ENCODE measurements around the gene SERAC1. TPM values are rescaled to one million over a fixed set of nuclear protein-coding genes. Genes with fewer than 3 reads are reported as not detected.
A peak's percentile ranks its signal among the peaks of the same experiment; 100 is the strongest.

SERAC1 gene
- total and polyA plus RNA-seq, 12 donors, result 2.0 to 6.0 (median 4.8) TPM

GRCh38 chr6:158083455-158084325 is 84.4 kb downstream of the SERAC1 start:
- TF ChIP-seq, protein P1, sequence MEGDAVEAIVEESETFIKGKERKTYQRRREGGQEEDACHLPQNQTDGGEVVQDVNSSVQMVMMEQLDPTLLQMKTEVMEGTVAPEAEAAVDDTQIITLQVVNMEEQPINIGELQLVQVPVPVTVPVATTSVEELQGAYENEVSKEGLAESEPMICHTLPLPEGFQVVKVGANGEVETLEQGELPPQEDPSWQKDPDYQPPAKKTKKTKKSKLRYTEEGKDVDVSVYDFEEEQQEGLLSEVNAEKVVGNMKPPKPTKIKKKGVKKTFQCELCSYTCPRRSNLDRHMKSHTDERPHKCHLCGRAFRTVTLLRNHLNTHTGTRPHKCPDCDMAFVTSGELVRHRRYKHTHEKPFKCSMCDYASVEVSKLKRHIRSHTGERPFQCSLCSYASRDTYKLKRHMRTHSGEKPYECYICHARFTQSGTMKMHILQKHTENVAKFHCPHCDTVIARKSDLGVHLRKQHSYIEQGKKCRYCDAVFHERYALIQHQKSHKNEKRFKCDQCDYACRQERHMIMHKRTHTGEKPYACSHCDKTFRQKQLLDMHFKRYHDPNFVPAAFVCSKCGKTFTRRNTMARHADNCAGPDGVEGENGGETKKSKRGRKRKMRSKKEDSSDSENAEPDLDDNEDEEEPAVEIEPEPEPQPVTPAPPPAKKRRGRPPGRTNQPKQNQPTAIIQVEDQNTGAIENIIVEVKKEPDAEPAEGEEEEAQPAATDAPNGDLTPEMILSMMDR (IDR thresholded peaks at IDR 0.05), result no peak
- 87 to 88% methylated on average over 23 of the region's 23 CpGs for WGBS, 2 donors
- DNase-seq, result no peak
- Histone ChIP-seq H3K4me1 (peaks cover 0 to 17% (median 4%) of the 10 kb centered on the region in 9 donors), H3K27me3 (no peaks in the 10 kb centered on the region), H3K9me3 (no peaks in the 10 kb centered on the region), H3K27ac (peak overlapping the region in 1 of 10 donors; percentile 40), H3K4me3 (no peak overlapping the region), H3K36me3 (peaks cover 0 to 95% (median 51%) of the 10 kb centered on the region in 9 donors)
- intact Hi-C loops (cut with DNase I), result no loop called here
- ATAC-seq, result no peak

- Histone ChIP-seq H3K27ac (no peak overlapping the region), H3K4me1 (peaks cover 0 to 9% (median 0%) of the 10 kb centered on the region in 9 donors), H3K9me3 (no peaks in the 10 kb centered on the region), H3K4me3 (no peak overlapping the region), H3K27me3 (no peaks in the 10 kb centered on the region), H3K36me3 (peaks cover 0 to 100% (median 55%) of the 10 kb centered on the region in 9 donors)
- no peak for ATAC-seq
- intact Hi-C loops (cut with DNase I), result no loop called here
- TF ChIP-seq, protein P1 (IDR thresholded peaks at IDR 0.05), result no peak
- DNase-seq, result no peak
- 91 to 96% methylated on average over 6 of the region's 6 CpGs for WGBS, 2 donors
Observed at GRCh38 chr6:158081657-158081935, 86.5 kb downstream of the SERAC1 start.

GRCh38 chr6:158080849-158081656 is 87.0 kb downstream of the SERAC1 start:
- WGBS, 2 donors, result 87 to 89% methylated on average over 18 of the region's 18 CpGs
- intact Hi-C loops (cut with DNase I), result no loop called here
- peaks cover 0 to 5% (median 0%) of the 10 kb centered on the region in 9 donors for H3K4me1 ChIP-seq
- ATAC-seq, result no peak
- no peak for DNase-seq
- H3K27me3 ChIP-seq, result no peaks in the 10 kb centered on the region
- H3K36me3 ChIP-seq, result peaks cover 0 to 100% (median 52%) of the 10 kb centered on the region in 9 donors
- no peaks in the 10 kb centered on the region for H3K9me3 ChIP-seq
- no peak overlapping the region for H3K4me3 ChIP-seq
- TF ChIP-seq, protein P1 (IDR thresholded peaks at IDR 0.05), result no peak
- H3K27ac ChIP-seq, result no peak overlapping the region

DNA sequence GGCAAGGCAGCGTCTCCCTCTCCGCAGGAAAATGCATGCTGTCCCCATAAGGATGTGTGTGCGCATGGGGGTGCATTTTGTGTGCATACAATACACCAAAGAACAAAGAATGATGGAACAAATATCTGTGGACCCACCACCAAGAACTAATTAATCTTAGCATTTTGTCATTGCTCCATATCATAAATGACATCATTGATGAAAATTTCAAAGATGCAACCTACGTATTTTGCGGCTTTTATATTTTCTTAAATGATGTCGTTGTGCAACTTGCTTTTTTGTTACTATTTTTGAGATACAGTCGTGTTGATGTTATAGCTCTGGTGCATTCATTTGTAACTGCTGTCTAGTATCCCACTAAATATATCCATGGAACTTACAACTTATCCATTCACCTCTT is 89.7 kb downstream of the SERAC1 start:
- no peak for DNase-seq
- TF ChIP-seq, protein P1 (IDR thresholded peaks at IDR 0.05), result no peak
- peaks cover 0 to 9% (median 4%) of the 10 kb centered on the region in 9 donors for H3K4me1 ChIP-seq
- no peak overlapping the region for H3K4me3 ChIP-seq
- H3K27me3 ChIP-seq, result no peaks in the 10 kb centered on the region
- no peak for ATAC-seq
- intact Hi-C loops (cut with DNase I), result loop anchor here in 5 of 10 donors (10.0 kb wide), 3 partner anchors 144 to 754 kb away; partner anchors contain the start of gene TMEM242 (in 1 of the 5)
- peaks cover 0 to 99% (median 27%) of the 10 kb centered on the region in 9 donors for H3K36me3 ChIP-seq
- no peak overlapping the region for H3K27ac ChIP-seq
- H3K9me3 ChIP-seq, result no peaks in the 10 kb centered on the region
- WGBS, 2 donors, result 79 to 89% methylated on average over 7 of the region's 7 CpGs

Data from heart right ventricle (tissue), 16 donors.